K562 (cell line): ENCODE data around the gene OXSR1. TPM values are rescaled to one million over a fixed set of nuclear protein-coding genes. Genes with fewer than 3 reads are reported as not detected.

ENCODE experiments used
- E2F6 ChIP-seq, 2 experiments: IDR thresholded peaks; 2 replicates each; pipeline ENCODE4 v1.6.1; 2011; ENCODE audit warnings: borderline replicate concordance in 1 of 2, control low read depth in 1 of 2, low read depth in 1 of 2, low read length in 1 of 2, mild to moderate bottlenecking in 1 of 2, mixed read lengths in 1 of 2, moderate library complexity in 1 of 2; ENCODE audit not compliant: insufficient read depth in 1 of 2, insufficient read length in 1 of 2, poor library complexity in 1 of 2, severe bottlenecking in 1 of 2; ENCODE audit errors: extremely low read depth in 1 of 2
- HCFC1 ChIP-seq: IDR thresholded peaks from 2 replicates; pipeline ENCODE4 v1.6.1; 2012; ENCODE audit warnings: low read depth, low read length, improper control_type of control experiment
- NEUROD1 ChIP-seq: fragments of 150-350 bp; IDR thresholded peaks from 2 replicates; pipeline ENCODE4 v1.6.1; 2014; ENCODE audit warnings: borderline replicate concordance, low read length, low read depth; ENCODE audit not compliant: partially characterized antibody
- NFE2 ChIP-seq: IDR thresholded peaks from 2 replicates; pipeline ENCODE4 v1.6.1; 2014; ENCODE audit warnings: antibody characterized with exemption, low read depth
- POLR2G ChIP-seq: fragments of 200-400 bp; formaldehyde crosslinking; IDR thresholded peaks from 2 replicates; pipeline ENCODE4 v1.6.1; 2017; ENCODE audit warnings: low read depth, mild to moderate bottlenecking, antibody characterized with exemption, low read length, moderate library complexity
- POU5F1 ChIP-seq: fragments of 150-350 bp; IDR thresholded peaks from 2 replicates; pipeline ENCODE4 v1.6.1; 2014; ENCODE audit warnings: borderline replicate concordance, low read length, low read depth, mild to moderate bottlenecking; ENCODE audit not compliant: partially characterized antibody
- RBM39 ChIP-seq: fragments of 200-400 bp; formaldehyde crosslinking; optimal IDR thresholded peaks from 2 replicates; pipeline ENCODE3; 2018; ENCODE audit warnings: low read depth, low read length
- REST ChIP-seq, 2 experiments: fragments of 450-650 bp; formaldehyde crosslinking in 1 of 2; IDR thresholded peaks; 2 replicates each; pipeline versions ENCODE4 v1.4.0 to v1.6.1; 2014 to 2020; ENCODE audit warnings: mild to moderate bottlenecking in 2 of 2, borderline replicate concordance in 1 of 2, low read depth in 1 of 2
- ZNF24 ChIP-seq: fragments of 450-650 bp; IDR thresholded peaks from 2 replicates; pipeline ENCODE4 v1.6.1; 2016
- ZNF561 ChIP-seq: fragments of 450-650 bp; formaldehyde crosslinking; conservative IDR thresholded peaks from 2 replicates; pipeline ENCODE4 v1.4.0; 2020; ENCODE audit warnings: mild to moderate bottlenecking, moderate library complexity
- polyA plus RNA-seq, 8 experiments: library from polyadenylated mRNA; depleted of rRNA in 4 of 8; stranded (reverse) in 5 of 8; unstranded in 3 of 8; fragments of >200 nt; fragmentation: Nextera tagmentation in 2 of 8; fragmentation: Illumina TruSeq in 1 of 8; extraction: Ambion mirVana in 2 of 8; extraction: Trizol in 1 of 8; gene quantifications; 2 replicates each; pipeline versions ENCODE4 v1.2.1 to v1.2.3, GENCODE V29; 2011 to 2014; ENCODE audit warnings: inconsistent platforms in 1 of 8, missing spikeins in 1 of 8
- total RNA-seq, 7 experiments: library from RNA; depleted of rRNA in 6 of 7; stranded (reverse); fragments of >200 nt in 6 of 7; fragmentation: Illumina TruSeq in 2 of 7; extraction: Trizol in 2 of 7; gene quantifications; 2 replicates each; pipeline versions ENCODE4 v1.2.1 to v1.2.3, GENCODE V29; 2011 to 2021; ENCODE audit warnings: low replicate concordance in 1 of 7
- TF ChIP-seq, protein P1 (sequence below): sonication (generic); formaldehyde crosslinking; IDR thresholded peaks from 2 replicates; pipeline ENCODE4 v1.8.0; 2022; ENCODE audit warnings: mild to moderate bottlenecking, missing genetic modification reagents

Gene OXSR1
- total and polyA plus RNA-seq, 9 of the 15 experiments (the other 6 are each of a cell fraction or from before 2014, with no cell fraction given), result 15.7 to 87.6 (median 48.7) TPM

DNA sequence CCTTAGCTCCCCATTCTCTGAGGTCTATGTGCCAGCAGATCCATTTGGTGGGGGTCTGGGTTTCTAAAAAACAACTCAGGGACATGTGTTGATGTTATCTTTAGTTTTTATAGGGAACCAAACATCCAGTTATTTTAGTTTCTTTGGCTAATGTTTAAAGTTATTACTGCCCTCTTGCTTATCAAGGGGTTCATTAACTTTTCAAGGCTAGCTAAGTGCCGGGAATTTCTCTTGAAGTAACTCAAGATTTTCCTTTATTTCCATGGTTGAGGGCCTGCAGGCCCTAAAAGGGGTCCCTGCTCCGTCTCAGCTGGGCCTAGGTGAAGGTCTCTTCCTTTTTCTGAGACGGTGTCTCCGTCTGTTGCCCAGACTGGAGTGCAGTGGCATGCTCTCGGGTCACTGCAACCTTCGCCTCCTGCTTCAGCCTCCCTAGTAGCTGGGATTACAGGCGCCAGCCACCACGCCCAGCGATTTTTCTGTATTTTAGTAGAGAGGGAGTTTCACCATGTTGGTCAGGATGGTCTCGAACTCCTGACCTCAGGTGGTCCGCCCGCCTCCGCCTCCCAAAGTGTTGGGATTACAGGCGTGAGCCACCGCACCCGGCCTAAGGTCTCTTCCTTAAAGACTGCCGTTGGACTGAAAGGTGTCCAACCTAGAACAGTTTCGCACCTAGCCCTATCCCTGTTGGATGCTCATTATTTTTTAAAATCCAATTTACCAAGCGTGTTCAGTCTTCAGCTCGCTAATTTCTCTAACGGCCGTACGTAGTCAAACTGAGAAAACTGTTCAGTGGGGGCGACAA, 1.3 kb upstream of the OXSR1 start (continued):
- TF ChIP-seq ZNF561 (CRISPR knock-in tag), result no peak
- no peak for TF ChIP-seq POLR2G
- no peak for TF ChIP-seq POU5F1
- no peak; the same call in 1 of the 2 replicates for TF ChIP-seq HCFC1
- no peak; the same call in 1 of the 2 replicates for TF ChIP-seq ZNF24
- TF ChIP-seq E2F6 (IDR thresholded peaks at IDR 0.05; ENCODE audit: borderline replicate concordance in 1 of 2, extremely low read depth in 1 of 2, insufficient read depth in 1 of 2, insufficient read length in 1 of 2, low read depth in 1 of 2, low read length in 1 of 2, poor library complexity in 1 of 2, severe bottlenecking in 1 of 2), result no peak
- TF ChIP-seq, protein P1, sequence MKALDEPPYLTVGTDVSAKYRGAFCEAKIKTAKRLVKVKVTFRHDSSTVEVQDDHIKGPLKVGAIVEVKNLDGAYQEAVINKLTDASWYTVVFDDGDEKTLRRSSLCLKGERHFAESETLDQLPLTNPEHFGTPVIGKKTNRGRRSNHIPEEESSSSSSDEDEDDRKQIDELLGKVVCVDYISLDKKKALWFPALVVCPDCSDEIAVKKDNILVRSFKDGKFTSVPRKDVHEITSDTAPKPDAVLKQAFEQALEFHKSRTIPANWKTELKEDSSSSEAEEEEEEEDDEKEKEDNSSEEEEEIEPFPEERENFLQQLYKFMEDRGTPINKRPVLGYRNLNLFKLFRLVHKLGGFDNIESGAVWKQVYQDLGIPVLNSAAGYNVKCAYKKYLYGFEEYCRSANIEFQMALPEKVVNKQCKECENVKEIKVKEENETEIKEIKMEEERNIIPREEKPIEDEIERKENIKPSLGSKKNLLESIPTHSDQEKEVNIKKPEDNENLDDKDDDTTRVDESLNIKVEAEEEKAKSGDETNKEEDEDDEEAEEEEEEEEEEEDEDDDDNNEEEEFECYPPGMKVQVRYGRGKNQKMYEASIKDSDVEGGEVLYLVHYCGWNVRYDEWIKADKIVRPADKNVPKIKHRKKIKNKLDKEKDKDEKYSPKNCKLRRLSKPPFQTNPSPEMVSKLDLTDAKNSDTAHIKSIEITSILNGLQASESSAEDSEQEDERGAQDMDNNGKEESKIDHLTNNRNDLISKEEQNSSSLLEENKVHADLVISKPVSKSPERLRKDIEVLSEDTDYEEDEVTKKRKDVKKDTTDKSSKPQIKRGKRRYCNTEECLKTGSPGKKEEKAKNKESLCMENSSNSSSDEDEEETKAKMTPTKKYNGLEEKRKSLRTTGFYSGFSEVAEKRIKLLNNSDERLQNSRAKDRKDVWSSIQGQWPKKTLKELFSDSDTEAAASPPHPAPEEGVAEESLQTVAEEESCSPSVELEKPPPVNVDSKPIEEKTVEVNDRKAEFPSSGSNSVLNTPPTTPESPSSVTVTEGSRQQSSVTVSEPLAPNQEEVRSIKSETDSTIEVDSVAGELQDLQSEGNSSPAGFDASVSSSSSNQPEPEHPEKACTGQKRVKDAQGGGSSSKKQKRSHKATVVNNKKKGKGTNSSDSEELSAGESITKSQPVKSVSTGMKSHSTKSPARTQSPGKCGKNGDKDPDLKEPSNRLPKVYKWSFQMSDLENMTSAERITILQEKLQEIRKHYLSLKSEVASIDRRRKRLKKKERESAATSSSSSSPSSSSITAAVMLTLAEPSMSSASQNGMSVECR (CRISPR knock-in tag), result 0 out of 2 replicates have a peak, but pooled peaks have one; percentile 40
- no peak for TF ChIP-seq REST (IDR thresholded peaks at IDR 0.05; ENCODE audit: borderline replicate concordance)
- 0 out of 2 replicates have a peak, but pooled peaks have one; percentile 42 for TF ChIP-seq REST (CRISPR knock-in tag; IDR thresholded peaks at IDR 0.05; ENCODE audit: low read depth)
- TF ChIP-seq NFE2, result no peak
- no peak for TF ChIP-seq RBM39
- TF ChIP-seq NEUROD1, result peak; percentile 19
